Ishikawa (cell line): ENCODE results near the gene CDPF1.

Experiments used
- CREB1 ChIP-seq: IDR thresholded peaks from 2 replicates; pipeline ENCODE4 v1.6.1; 2012; ENCODE audit warnings: low read depth
- RAD21 ChIP-seq: IDR thresholded peaks from 2 replicates; pipeline ENCODE4 v1.6.1; 2012; ENCODE audit warnings: low read depth
- REST ChIP-seq: IDR thresholded peaks from 2 replicates; pipeline ENCODE4 v1.6.1; 2012; ENCODE audit warnings: low read depth, mild to moderate bottlenecking
- TF ChIP-seq, protein P1 (sequence below): IDR thresholded peaks from 2 replicates; pipeline ENCODE4 v1.6.1; 2012
- TF ChIP-seq, protein P2 (sequence below): IDR thresholded peaks from 2 replicates; pipeline ENCODE4 v1.6.1; 2012

DNA sequence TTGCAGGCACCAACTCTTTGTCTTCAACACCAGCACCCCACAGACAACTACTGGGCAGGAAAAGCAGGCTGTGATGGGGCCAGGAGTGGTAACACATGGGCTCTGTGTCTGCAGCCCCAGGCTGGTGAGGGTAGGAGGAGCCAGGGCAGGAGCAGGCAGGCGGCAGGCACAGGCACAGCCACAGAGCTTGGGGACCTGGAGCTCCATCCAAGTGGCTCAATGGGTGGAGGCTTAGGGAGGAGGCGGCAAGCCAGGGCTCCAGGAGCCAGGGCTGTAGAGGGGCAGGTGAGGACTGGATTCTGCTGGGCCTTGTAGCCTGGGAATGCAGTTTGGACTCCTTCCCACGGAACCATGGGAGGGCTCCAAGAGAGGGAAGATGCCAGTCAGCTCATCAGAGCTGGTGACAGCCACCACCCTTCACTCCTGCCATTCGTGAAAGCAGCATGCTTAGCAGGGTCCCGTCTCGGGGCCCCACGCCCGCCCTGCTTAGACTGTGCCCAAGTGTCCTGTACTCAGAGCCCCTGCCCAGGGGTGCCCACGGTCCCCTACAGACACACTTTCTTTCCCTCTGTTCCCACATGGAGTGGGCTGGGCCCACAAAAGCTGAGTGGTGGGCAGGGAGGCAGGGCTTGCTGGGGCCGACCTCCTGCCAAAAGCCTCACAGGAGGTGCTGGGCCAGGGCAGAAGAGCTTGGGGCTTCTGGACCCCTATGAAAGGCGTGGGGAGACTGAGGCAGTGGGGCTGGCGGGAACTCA, 30.1 kb upstream of the CDPF1 start:
- no peak for TF ChIP-seq REST
- TF ChIP-seq, protein P1, sequence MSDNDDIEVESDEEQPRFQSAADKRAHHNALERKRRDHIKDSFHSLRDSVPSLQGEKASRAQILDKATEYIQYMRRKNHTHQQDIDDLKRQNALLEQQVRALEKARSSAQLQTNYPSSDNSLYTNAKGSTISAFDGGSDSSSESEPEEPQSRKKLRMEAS = no peak
- TF ChIP-seq RAD21 = no peak
- no peak for TF ChIP-seq CREB1
- TF ChIP-seq, protein P2, sequence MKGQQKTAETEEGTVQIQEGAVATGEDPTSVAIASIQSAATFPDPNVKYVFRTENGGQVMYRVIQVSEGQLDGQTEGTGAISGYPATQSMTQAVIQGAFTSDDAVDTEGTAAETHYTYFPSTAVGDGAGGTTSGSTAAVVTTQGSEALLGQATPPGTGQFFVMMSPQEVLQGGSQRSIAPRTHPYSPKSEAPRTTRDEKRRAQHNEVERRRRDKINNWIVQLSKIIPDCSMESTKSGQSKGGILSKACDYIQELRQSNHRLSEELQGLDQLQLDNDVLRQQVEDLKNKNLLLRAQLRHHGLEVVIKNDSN = no peak
